Activated CD4-positive, alpha-beta T cell treated with anti-CD3 and anti-CD28 coated beads for 48 hours (primary cell): Measurements from ENCODE around the gene MYO16.

Experiments used
- DNase-seq: peaks from one replicate; pipeline ENCODE4 v3.0.0-alpha.2; 2020

Gene MYO16

DNA sequence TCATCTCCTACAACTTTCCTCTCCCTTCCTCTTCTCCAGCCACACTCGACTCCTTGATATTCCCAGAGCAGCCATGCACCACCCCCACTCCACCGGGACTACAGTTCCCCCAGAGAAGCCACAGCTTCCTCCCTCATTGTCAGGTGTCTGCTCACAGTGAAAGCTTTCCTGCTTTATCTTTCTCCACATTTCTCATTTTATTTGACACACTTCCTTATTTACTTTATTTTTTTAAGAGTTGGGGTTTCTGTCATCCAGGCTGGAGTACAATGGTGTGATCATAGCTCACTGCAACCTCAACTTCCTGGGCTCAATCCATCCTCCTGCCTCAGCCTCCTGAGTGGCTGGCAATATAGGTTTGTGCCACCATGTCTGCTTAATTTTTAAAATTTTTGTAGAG is 464.6 kb downstream of the MYO16 start:
- DNase-seq: no peak

DNA sequence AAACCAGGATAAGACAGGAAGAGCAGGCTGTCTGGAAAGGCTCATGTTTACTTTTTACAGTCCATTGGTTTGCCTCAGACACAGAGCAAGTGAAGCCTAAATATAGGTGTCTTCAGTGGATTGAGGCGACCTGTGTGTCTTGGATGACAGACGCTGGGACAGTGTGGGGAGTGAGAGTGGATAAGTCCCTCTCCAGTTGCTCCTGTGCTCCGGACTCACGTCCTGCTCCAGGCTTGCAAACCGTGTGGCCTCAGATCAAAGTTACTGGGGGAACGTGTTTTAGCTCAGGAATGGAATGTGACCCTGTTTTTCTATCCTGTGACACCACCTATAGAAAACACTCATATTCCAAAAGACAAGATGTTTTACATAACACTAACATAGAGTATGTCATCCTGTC is 465.7 kb downstream of the MYO16 start:
- no peak for DNase-seq

DNA sequence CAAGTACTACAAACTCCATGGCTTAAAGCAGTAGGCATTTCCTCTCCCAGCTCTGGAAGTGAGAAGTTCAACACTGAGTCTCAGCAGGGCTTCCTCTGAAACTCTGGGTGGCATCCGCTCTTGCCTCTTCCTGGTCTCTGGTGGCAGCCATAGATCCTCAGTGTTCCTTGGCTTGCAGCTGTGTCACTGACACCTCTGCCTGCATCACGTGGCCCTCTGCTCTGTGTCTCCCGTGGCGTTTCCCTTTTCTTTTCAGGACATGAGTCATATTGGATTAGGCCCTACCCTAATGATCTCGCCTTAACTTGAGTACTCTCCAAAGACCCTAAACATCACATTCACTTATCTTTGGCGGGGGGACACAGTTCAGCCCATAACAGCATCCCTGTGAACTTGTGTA is 466.7 kb downstream of the MYO16 start:
- no peak for DNase-seq

DNA sequence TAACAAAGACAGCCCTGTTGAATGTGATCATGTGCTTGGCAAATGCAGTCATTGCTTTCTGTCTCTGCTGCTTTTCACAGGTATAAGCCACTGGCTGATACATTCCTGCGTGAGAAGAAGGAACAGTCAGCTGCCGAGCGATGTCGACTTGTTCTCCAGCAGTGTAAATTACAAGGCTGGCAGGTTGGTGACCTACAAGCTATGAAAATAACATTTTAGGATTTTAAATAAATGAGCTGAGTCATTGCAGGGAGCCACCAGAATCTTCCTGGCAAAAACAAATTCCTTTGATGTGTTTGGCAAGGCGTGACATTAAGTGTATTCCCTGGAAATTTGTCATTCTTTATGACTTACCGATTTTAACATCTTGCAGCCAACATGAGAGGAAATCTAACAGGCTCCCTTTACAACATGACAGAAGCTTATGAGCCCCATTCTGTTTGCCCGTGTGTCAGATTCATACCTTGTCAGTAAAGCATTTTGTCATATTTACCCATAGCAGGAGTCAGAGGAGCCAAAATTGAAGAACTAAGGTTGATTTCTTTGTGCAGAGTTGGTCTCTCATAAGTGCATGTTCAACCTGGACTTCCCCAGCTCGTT is 471.4 kb downstream of the MYO16 start:
- no peak for DNase-seq

DNA sequence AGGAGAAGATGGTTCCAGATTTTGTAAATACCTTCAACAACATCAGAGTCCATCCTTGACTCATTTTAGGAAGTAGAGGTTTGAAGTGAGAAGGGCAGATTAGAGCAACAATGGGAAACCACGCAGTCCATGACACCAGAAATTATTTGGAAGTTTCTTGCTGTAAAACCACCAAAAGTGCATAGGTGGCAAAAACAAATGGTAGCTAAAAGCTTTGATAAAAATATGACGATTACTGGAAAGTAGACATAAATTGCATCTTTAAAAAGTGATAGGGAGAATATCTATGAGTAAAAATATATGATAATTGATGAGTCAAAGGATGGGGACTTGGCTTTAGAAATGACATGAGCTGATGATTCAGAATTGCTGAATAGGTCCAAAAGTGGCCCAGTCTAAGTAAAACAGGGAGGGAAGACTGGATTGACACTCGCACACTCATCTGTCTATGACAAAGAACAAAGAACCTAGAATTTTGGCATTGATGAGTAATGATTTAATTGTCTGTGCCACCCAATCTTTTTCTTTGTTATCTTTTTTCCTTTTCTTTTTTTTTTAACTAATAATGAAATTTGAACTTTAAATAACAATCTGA is 472.2 kb downstream of the MYO16 start:
- no peak for DNase-seq

DNA sequence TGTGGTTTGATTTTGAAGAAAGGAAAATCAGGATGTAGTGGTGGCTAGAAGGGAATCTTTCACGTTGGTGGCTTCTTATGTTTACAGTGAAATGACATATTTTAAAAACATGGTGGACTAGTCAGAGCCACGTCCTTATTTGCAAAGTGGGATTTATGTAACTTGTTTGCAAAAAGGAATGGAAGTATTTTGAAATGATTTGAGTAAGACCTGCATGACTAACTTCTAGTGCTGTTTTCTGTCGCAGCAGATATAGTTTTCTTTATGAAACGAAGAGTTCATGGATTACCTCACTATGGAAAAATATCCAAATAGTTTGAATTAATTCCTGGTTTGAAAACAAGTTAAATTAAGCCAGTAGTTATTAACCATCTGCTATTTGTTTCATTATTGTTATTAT is 476.5 kb downstream of the MYO16 start:
- DNase-seq: no peak

DNA sequence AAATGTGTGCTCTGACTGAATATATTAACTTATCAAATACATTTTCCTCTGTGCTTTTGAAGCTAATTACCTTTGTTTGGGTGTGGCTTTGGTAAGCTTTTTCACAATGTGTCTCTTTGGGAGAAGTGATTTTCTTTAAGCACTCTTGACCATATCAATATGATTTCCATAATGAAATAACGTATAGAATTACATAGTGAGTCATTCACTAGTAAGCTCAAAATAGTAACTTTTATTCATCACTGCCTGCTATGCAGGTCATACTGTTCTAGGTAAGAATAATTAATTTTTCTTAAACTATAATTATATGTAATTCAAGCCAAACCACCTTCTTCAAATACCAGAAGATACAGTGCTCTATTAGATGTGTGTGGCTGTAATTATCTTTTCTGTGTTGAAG is 480.7 kb downstream of the MYO16 start:
- DNase-seq: no peak

DNA sequence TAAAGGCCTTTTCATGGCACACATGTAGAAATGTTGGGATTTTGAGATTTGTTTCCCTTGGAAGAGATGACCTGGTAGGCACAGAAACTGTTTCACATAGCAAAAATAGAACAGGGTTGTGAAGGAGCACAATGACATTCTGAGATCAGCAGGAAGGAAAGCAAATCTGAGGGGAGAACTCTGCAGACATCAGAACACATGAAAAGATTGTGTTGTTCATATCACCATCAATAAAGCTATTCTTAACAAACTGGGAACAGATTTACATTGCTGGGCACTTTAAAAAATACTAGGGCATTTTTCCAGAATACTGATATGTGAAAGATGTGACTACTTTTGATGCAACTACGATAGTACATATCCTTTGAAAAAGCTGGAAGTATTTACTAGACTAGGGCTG is 481.7 kb downstream of the MYO16 start:
- DNase-seq: no peak

DNA sequence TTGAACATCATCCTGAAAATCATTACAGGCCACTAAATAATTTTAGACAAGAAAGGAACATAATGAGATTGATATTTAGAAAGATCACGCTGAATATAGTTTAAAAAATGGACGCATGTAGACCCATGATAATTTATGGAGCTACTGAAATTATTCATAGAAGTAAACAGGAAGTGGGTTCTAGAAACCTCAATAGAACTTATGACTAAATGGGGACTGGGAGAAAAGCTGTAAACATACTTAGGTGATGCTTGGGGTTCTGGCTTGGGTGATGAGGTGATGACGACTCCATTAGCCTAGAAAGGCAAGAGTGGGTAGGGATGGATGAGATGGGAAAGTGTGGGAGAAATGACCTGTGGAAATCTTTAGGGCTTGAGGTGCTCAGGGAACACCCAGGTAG is 484.0 kb downstream of the MYO16 start:
- no peak for DNase-seq

DNA sequence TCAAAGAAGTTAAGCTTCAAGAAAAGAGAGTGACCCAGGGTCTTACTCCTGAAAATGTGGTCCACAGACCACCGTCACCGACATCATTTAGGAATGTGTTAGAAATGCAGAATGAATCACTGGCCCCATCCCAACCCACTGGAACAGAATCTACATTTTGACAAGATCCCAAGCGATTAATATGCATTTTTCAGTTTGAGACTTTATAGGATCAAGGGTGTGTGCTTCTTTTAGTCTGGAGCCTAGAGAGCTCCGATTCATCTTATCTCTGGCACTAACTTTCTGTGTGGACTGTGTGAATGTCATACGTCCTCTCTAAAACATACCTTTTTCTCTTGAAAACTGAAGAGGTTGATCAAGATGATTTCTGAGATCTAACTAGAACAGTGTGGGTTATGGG is 484.8 kb downstream of the MYO16 start:
- no peak for DNase-seq

DNA sequence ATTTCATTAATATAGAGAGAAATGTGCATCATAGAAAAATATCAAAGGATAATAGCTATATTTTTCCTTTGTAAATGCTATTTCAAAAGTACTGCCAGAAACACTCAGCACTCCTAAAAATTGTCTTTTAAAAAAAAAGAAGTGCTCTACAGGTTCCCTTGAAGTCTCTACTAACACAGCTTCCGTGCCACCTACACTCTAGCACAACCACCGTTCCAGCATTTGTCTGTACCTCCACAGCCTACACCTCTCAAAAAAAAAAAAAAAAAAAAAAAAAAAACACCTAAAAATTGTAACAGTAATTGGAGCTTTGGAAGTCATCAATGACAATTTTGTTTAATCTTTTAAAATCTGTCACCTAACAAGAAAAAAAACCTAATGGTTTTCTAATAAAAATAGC is 485.6 kb downstream of the MYO16 start:
- DNase-seq: no peak

DNA sequence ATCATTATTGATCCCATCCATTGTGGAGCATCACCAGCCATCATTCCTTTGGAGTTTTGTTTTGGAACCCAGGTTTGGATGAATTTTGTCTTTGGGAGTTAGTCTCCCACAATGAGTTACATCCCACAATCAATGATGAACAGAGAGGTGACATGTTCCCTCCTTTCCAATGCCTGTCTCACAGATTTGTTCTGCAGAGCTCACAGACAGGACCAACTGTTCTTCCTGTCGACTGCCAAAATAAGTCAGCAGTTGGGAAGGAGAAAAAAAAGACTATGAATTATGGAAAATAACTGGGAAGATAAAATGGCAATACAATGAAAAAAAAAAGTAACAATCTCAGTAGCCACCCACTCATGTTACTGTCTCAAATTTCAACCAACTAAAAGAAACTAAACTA is 489.1 kb downstream of the MYO16 start:
- no peak for DNase-seq

DNA sequence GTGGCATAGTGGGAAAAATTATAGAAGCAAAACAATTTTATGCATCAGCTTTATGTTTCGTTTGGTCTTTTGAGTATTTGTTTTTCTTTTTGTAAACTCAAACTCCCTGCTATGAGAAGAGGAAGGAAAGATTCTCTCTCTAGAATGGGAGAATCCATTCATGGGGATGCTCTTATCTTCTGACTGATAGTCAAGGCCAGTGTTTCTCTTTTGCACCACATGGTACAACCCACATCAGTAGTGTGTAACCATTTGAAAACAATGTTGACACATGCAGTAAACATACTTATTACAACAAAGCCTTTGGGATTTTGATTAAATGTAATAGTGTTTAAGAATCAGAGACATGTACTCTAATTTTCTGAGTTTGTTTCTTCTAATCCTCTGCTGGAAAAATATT is 490.5 kb downstream of the MYO16 start:
- no peak for DNase-seq

DNA sequence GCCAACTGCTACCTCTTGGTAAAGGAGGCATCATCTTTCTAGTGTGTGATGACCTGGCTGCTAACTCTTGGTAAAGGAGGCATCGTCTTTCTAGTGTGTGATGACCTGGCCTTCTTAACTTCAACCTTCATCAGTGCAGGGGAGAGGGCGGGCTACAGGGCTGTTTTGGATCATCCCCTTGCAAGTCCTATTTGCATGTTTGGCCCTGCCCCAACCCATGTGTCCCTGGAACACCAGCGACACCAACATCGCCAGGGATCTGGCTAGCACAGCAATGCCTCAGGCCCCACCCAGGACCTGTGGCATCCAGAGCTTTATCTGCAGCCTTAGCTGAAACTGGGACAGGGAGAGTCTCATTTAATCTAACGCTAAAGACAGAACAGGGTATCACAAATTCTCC is 492.4 kb downstream of the MYO16 start:
- no peak for DNase-seq

DNA sequence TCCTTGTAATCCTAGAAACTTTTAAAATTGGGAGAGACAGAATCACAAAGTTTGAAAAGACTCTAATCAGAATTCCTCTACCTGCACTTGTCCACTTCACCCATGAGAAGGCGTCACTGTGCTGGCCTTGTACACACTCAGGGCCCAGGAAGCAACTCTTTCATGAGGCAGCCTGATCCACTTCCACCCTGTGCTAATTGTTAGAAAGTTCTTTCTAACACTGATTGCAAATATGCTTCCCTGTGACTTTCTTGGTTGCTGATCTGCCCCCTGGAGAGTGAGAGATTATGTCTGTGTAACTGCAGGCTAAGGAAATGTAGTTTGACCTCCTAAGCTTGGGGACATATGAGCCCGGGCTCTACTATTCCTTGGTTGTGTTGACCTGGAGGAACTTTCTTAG is 494.6 kb downstream of the MYO16 start:
- no peak for DNase-seq

DNA sequence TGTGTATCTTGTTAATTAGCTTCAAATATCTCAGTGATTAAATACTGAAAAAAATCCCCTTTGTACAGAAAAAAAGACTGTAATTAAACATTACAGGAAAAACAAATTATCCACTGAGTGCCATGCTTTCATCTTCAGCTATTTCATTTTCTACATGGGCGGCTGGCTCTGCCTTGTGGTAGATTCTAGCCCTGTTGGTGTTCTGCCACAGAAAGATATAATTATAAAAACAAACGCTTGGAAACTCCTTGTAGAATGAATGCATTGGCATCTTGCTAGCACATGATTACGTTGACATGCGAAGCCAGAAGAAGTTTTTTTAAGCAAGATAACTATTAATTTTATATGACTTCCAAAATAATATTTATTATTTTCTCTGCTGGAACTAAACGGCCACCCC is 496.8 kb downstream of the MYO16 start:
- no peak for DNase-seq

DNA sequence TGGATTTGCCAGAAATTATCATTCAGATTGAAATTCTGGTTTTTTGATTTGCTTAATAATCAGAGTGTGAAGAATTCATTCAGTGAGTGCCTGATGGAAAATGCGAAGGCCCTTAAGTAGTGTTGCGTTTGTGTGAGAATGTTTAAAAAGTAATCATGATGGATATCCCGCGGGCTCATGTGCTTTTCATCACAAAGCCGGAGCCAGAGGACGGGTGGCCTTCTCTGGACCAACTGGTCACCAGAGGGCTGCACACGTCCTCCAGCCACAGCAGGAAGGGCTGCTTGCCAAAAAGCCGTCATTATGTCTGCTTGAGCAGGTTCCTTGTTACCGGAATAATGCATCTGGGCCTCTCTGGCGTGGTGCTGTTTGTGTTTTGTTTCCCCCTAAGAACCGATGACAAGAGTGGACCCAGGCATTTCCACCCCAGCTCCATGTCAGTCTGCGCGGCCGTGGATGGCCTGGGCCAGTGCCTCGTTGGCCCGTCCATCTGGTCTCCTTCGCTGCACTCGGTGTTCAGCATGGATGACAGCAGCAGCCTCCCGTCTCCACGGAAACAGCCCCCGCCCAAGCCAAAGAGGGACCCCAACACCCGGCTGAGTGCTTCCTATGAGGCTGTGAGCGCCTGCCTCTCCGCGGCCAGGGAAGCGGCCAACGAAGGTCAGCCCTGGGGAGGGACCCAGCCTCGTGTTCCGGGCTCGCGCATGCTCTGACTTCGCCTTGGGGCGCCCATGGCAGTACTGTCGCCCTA is 497.7 kb downstream of the MYO16 start:
- DNase-seq: no peak

DNA sequence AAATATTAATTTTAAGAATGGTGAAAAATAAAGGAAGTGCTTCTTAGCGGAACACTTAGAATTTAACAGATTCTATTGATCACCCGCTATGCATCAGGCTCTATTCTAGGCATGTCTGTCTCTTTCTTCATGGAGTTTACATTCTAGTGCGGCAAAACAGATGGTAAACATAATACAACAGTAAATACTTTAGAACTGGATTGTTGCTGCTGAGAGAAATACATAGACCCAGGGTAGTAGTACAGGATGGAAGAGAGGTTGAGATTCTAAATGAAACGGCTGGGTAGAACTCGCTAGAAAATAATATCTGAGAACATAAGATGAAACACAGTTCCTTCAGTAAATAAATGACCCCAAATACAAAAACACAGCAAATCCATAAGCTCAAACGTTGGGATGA is 498.7 kb downstream of the MYO16 start:
- DNase-seq: no peak

DNA sequence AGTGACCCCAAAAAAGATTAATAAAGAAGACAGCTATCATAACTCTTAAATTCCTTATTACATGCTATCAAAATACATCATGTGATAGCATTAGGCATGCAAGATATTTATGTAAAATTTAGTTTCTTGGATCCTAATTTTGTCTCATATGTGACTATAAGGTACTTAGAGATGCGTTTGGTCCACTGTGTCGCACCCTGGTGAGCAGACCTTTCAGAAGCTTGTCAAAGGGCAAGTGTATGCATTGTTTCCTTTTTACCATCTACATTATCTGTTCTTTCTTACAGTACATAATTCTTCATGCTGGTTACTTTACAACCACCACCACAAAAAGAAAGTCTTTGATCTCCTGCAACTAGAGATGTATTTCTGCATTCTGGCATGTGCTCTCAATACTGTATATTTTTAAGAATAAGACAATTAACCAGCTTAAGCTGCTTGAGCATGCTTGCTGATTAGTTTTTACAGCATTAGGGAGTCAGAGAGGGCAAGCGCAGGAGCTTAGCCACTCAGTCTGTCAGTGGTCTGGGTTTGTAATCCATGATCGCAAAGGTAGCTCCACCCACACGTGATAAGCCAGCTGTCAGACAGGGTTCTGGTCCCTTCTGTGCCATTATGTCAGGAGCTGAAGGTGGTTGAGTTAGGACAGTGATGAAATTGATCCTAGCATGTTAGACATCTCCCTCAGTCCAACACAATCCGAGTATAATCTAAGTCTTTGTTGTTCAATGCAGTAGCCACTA is 500.9 kb downstream of the MYO16 start:
- DNase-seq: no peak

DNA sequence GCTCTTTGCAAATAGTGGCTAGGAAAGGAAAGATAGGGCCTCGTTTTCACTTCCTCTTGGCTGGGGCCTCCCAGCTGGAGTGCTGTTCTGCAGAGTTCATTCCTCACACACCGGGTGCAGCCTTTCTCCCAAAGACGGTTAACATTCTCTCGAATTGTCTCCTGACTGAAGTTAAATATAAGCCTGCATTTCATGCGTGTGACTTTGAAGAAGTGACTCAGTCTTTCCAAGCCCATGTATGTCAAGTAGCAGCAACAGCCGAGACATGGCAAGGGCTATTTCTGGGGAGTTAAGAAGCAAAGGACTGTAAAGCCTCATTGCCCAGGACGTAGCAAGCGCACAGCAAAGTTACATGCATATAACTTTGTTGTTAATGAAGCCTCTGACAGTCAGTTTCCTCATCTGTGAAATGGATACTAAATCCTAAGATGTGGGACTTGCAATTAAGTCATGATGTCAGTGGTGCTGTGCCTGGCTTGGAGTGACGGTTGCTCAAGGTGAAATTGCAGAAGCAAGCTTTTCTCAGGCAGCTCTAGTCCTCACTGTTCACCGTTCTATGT is 502.4 kb downstream of the MYO16 start:
- no peak for DNase-seq

DNA sequence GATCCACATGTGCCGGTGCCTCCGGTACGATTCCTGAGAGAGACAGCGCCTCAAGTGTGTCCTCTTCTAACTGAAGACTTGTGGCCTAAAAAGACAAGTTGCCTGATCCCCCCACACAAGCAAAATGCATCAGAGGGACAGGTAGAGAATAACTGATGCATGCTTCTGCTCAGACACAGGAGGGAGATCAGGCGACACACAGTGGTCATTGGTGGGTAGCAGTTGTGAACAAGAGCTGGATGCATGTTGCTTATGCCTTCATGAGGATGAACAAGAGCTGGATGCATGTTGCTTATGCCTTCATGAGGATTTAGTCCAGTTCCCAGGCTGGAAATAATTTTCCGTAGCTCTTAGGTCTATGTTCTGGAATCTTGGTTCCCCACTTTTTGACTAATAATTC is 505.6 kb downstream of the MYO16 start:
- DNase-seq: no peak

DNA sequence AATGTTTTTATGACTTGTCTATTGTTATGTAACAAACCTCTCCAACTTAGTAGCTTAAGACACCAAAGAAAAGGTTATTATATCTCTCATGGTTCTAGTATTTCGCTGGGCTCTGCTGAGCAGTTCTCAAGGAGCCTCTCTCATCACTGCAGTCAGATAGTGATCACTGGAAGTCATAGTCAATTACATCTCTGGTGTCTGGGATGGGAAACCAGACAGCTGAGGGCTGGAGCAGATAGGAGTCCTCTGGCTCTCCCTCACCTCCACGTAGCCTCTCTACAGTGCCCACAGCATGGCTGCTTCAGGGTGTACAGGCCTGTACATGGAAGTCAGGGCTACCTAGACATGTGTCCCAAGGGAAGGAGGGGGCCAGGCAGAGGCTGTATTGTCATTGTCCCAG is 507.5 kb downstream of the MYO16 start:
- no peak for DNase-seq

DNA sequence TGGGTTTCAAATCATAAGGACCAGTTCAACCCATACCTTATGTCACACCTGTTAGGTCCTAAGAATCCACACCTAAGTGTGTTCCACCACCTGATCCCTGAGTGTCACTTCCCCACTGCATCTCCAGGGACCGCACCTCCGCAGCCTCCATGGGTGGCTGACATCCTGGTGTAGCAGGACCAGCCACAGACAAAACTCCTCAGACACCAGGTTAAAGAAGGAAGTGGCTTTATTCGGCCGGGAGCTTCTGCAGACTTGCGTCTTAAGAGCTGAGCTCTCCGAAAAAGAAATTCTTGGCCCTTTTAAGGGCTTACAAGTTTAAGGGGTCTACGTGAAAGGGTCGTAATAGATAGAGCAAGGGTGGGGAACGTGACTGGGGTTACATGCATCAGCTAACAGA is 509.9 kb downstream of the MYO16 start:
- DNase-seq: no peak

DNA sequence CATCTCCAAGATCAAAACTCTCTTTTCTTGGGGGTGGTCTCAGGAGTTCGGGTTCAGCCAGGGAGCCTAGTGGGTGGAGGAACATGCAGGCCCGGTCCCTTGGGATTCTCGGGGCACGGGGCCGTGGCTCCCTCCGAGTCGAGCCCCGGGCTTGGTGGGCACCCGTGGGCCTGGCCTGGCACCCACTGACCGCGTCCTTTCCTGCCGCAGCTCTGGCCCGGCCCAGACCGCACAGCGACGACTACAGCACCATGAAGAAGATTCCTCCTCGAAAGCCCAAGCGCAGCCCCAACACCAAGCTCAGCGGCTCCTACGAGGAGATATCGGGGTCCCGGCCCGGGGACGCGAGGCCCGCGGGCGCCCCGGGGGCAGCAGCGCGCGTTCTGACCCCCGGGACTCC is 510.6 kb downstream of the MYO16 start:
- no peak for DNase-seq
